ENCODE data around the gene PPIE.

Gene PPIE

DNA sequence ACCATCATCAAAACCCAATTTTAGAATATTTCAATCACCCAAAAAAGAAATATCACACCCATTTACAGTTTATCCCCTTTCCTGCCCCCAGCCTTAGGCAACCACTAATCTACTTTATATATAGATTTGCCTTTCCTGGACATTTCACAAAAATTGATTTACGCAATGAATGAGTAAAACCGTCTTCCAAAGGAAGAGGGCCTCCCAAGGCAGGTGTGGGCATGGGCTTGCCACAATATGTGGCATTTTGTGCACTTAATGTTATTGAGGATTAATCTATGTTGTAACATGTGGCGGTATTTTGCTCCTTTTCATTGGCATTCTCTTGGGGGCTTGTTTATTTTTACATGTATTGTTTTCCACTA lies 61.8 kb downstream of the PPIE start:
- H3K4me1 ChIP-seq (ENCODE audit: insufficient read depth, low read length), result 0 out of 2 replicates have a peak, but pooled peaks cover 4% of the 10 kb centered on the region
- no peak overlapping the region for H3K9ac ChIP-seq (ENCODE audit: low read depth, low read length)

GRCh38 chr1:39802496-39803260 lies 64.0 kb downstream of the PPIE start:
- H3K9ac ChIP-seq (ENCODE audit: low read depth, low read length), result no peak overlapping the region
- no peak overlapping the region for H3K4me3 ChIP-seq (ENCODE audit: low read length)
- peaks cover 14% of the 10 kb centered on the region for H3K27me3 ChIP-seq (ENCODE audit: insufficient read depth, low read length)
- H3K4me1 ChIP-seq (ENCODE audit: insufficient read depth, low read length), result 0 out of 2 replicates have a peak, but pooled peaks cover 4% of the 10 kb centered on the region
- H3K27ac ChIP-seq (ENCODE audit: low read length), result no peak overlapping the region
- H3K36me3 ChIP-seq (ENCODE audit: insufficient read depth, low read depth, low read length), result no peaks in the 10 kb centered on the region
- H3K9me3 ChIP-seq (ENCODE audit: insufficient read depth, low read depth, low read length), result no peaks in the 10 kb centered on the region; the same call in 1 of the 2 replicates

More for the DNA sequence above, 61.8 kb downstream of the PPIE start:
- H3K27ac ChIP-seq (ENCODE audit: low read length), result no peak overlapping the region
- H3K4me3 ChIP-seq (ENCODE audit: low read length), result no peak overlapping the region
- H3K36me3 ChIP-seq (ENCODE audit: insufficient read depth, low read depth, low read length), result no peaks in the 10 kb centered on the region
- H3K9me3 ChIP-seq (ENCODE audit: insufficient read depth, low read depth, low read length), result no peaks in the 10 kb centered on the region
- H3K27me3 ChIP-seq (ENCODE audit: insufficient read depth, low read length), result peaks cover 18% of the 10 kb centered on the region

GRCh38 chr1:39805385-39805784 lies 66.7 kb downstream of the PPIE start:
- no peaks in the 10 kb centered on the region for H3K27me3 ChIP-seq (ENCODE audit: insufficient read depth, low read length)
- no peak overlapping the region for H3K9ac ChIP-seq (ENCODE audit: low read depth, low read length)
- H3K27ac ChIP-seq (ENCODE audit: low read length), result no peak overlapping the region
- no peaks in the 10 kb centered on the region; the same call in 1 of the 2 replicates for H3K9me3 ChIP-seq (ENCODE audit: insufficient read depth, low read depth, low read length)
- 0 out of 2 replicates have a peak, but pooled peaks cover 4% of the 10 kb centered on the region for H3K4me1 ChIP-seq (ENCODE audit: insufficient read depth, low read length)
- no peak overlapping the region for H3K4me3 ChIP-seq (ENCODE audit: low read length)
- no peaks in the 10 kb centered on the region for H3K36me3 ChIP-seq (ENCODE audit: insufficient read depth, low read depth, low read length)

- Histone ChIP-seq H3K4me3 (ENCODE audit: low read length) (no peak overlapping the region), H3K27ac (ENCODE audit: low read length) (no peak overlapping the region), H3K9me3 (ENCODE audit: insufficient read depth, low read depth, low read length) (no peaks in the 10 kb centered on the region; the same call in 1 of the 2 replicates), H3K4me1 (ENCODE audit: insufficient read depth, low read length) (0 out of 2 replicates have a peak, but pooled peaks cover under 1% of the 10 kb centered on the region), H3K27me3 (ENCODE audit: insufficient read depth, low read length) (no peaks in the 10 kb centered on the region), H3K9ac (ENCODE audit: low read depth, low read length) (no peak overlapping the region), H3K36me3 (ENCODE audit: insufficient read depth, low read depth, low read length) (no peaks in the 10 kb centered on the region)
Measured at GRCh38 chr1:39808784-39809517, 70.3 kb downstream of the PPIE start.

DNA sequence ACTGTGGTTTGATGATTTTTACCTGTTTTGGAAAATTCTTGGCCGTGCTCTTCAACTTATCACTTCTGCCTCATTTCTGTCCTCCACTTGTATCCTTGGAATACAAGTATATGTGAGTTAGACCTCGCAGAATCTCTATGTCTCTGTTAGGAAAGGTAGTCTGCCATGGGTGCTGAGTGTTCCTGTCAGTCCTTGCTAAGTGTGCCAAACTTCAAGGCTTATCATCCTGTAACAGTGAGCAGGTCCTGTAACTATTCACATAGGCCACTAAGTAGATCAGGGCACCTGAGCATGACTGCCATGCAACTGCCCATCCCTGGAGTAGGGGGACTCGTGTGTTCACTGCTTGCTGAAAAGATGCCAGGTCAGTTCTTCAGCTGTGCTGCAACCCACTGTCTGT lies 74.2 kb downstream of the PPIE start:
- Histone ChIP-seq H3K27ac (ENCODE audit: low read length) (no peak overlapping the region), H3K36me3 (ENCODE audit: insufficient read depth, low read depth, low read length) (no peaks in the 10 kb centered on the region), H3K4me3 (ENCODE audit: low read length) (no peak overlapping the region), H3K9me3 (ENCODE audit: insufficient read depth, low read depth, low read length) (no peaks in the 10 kb centered on the region), H3K9ac (ENCODE audit: low read depth, low read length) (no peak overlapping the region), H3K4me1 (ENCODE audit: insufficient read depth, low read length) (no peaks in the 10 kb centered on the region), H3K27me3 (ENCODE audit: insufficient read depth, low read length) (no peaks in the 10 kb centered on the region)

Data from iPS-20b (cell line).